Measurements from ENCODE around the gene MS4A15.
"Not testable (repeated sequence)": the region's sequence is repeated elsewhere in the genome, so short reads cannot be mapped to it uniquely, and the experiment has no call there.

Gene MS4A15, protein sequence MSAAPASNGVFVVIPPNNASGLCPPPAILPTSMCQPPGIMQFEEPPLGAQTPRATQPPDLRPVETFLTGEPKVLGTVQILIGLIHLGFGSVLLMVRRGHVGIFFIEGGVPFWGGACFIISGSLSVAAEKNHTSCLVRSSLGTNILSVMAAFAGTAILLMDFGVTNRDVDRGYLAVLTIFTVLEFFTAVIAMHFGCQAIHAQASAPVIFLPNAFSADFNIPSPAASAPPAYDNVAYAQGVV
- total RNA-seq, result 0 reads per million in 2 experiments

GRCh38 chr11:60756307-60757032 lies at the start of gene MS4A15:
Gene MS4A15 (plus strand): TSS chr11:60756867. CDS start chr11:60763734, 6,867 bp downstream.
- no peak for DNase-seq (ENCODE audit: low read depth)

DNA sequence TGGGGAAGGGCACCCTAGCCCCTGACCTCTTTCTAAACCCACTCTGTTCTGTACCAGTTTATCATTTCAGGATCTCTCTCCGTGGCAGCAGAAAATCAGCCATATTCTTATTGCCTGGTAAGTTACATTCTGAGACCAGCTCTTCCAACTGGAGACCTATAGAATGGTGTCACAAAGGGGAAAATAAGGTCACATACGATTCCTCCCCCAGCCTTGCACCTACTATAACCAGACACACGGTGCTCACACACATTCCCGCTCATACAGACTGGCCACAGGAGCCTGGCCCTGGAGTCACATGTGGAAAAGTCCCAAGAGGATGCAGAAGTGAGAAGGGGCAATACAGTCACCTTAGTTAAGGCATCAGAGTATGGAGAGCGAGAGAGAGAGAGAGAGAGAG lies 49.7 kb upstream of the MS4A15 start:
- DNase-seq (ENCODE audit: low read depth), result no peak

GRCh38 chr11:60710482-60710881 lies 46.2 kb upstream of the MS4A15 start:
- no peak for DNase-seq (ENCODE audit: low read depth)

DNA sequence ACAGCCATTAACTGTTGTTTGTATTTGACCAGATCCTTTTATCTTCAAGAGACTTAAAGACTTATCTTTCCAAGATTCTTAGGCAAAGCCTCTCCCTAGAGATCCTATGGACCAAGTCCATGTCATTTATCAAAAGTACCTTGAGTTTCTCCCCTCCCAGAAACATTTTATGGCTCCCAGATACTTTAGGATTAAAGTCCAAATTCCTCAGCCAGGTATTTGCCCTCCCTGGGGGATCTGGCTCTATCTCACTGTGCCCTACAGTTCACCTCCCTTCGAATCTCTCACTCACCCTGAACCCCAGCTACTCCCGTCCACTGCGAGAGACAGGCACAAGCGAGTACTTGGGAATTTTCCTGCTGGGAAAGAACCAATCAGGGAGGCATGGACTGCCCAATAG lies 45.4 kb upstream of the MS4A15 start:
- DNase-seq (ENCODE audit: low read depth), result no peak

DNA sequence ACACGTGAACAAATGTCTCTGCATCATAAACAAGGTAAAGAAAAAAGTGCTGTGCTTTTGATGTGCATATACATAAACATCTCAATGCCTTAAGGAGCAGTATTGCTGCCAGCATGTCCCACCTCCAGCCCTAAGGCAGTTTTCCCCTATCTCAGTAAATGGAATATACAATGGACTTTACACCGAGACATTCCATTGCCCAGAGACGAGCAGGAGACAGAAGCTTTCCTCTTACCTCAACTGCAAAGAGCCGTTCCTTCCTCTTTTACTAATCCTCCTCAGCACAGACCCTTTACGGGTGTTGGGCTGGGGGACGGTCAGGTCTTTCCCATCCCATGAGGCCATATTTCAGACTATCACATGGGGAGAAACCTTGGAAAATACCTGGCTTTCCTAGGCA lies 43.2 kb upstream of the MS4A15 start:
- not testable (repeated sequence) for DNase-seq (ENCODE audit: low read depth)

DNA sequence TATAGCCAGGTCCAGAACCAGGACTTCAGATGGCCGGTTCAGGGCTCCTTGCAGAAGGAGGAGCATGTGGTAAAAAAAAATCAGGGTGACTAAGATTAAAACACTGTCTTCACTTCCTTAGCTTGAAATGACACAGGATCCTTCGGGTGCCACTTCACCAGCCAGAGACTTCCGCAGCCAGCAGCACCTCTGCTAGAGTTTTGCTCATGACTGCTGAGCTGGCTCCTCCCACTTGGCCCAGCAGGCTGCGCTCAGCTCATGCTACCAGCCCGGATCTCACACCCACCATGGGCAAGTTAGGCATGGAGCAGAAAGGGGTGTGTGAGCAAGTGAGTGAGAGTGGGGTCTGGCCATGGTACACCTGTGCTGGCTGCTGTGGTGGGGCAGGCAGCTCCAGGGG lies 38.7 kb upstream of the MS4A15 start:
- no peak for DNase-seq (ENCODE audit: low read depth)

GRCh38 chr11:60718524-60719316 lies 37.9 kb upstream of the MS4A15 start:
- DNase-seq (ENCODE audit: low read depth), result no peak

- no peak for DNase-seq (ENCODE audit: low read depth)
These were observed 37.3 kb upstream of the MS4A15 start for GRCh38 chr11:60719391-60719790.

DNA sequence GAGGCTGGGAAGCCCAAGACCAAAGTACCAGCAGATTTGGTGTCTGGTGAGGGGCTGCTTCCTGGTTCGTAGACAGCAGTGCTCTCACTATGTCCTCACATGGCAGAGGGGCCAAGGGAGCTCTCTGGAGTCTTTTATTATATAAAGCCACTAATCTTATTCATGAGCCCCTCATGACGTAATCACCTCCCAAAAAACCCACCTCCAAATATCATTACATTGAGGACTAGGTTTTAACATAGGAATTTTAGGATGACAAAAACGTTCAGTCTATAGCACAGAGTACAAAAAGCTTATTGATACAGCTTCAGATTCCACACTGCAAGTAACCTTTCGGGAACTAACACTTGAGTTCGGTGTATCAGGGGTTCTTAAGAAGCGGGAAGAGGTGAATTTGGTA lies 36.2 kb upstream of the MS4A15 start:
- no peak for DNase-seq (ENCODE audit: low read depth)

GRCh38 chr11:60724420-60724819 lies 32.2 kb upstream of the MS4A15 start, which contains the start of gene MS4A18:
Gene MS4A18 (plus strand): TSS chr11:60724720.
- DNase-seq (ENCODE audit: low read depth), result no peak

DNA sequence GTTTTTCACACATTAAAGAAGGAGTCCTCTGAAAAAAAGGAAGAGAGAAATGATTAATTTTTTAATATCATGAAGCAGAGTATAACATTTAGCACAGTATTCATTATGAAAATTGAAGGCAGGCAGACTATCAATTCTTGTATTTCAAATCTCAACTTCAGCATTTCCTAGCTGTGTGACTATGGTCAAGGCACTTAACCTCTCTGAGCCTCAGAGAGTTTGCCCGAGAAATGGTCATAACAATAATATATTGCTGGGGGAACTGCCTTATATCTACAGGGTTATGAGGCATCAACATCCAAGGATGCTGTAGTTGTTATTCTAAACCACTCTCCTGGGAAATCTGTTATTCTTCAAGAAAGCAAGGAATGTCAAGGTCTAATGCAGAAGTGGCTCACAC lies 31.1 kb upstream of the MS4A15 start:
- no peak for DNase-seq (ENCODE audit: low read depth)

DNA sequence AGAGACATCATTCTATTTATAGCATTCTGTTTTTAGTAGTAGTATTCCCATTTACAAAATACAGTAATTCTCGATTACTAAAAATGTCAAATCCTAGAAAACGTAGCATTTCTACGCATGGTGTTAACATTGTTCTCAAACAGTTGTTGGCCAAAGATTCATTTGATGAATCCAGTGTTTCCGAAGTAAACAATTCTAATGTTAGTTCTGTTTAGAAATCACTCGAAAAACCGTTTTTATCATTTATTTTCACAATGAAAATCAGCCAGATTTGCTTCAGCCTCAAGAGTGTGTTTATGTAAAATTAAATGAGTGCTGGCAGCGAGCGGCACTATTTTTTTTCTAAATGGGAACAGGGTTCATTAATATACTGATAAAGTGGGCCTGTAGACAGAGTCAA lies 25.1 kb upstream of the MS4A15 start:
- DNase-seq (ENCODE audit: low read depth), result no peak

GRCh38 chr11:60734279-60734678 lies 22.4 kb upstream of the MS4A15 start:
- DNase-seq (ENCODE audit: low read depth), result no peak

DNA sequence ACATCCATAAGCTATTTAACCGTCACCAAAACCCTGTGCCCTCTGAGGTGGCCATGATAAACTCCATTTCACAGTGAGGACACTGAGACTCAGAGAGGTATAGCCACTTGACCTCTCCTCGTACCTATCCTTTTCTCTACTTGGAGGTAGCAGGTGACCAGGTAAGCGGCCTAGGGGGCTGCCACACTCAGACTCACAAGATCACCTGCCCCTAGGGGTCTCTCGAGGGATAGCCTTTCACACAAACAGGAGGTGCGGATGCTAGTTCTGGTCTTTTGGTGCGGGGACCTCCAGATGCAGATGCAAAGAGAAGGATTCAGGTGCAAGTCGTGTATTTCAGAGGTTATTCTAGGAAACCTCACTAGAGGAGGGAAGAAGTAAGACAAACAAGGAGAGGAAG lies 17.6 kb upstream of the MS4A15 start:
- DNase-seq (ENCODE audit: low read depth), result no peak

GRCh38 chr11:60740573-60740972 lies 16.1 kb upstream of the MS4A15 start:
- no peak for DNase-seq (ENCODE audit: low read depth)

GRCh38 chr11:60741421-60741820 lies 15.2 kb upstream of the MS4A15 start:
- no peak for DNase-seq (ENCODE audit: low read depth)

DNA sequence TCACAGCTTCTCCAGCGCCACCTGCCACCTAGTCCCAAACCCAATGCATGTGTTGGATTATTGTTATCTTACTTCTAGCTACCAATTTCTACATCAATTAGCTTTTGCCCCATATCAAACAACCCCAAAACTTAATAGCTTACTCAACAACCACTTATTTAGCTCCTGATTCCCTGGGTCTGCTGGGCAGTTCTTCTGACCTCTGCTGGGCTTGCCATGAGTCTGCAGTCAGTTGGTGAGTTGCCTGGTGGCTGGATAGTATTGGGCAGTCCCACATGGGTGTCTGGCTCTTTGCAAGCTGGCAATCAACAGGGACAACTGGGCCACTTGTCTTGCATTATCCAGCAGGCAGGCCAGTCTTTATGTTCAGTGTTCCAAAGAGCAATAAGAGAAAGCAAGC lies 13.6 kb upstream of the MS4A15 start:
- no peak for DNase-seq (ENCODE audit: low read depth)

- DNase-seq (ENCODE audit: low read depth), result no peak
These were observed 12.6 kb upstream of the MS4A15 start for GRCh38 chr11:60744114-60744513.

DNA sequence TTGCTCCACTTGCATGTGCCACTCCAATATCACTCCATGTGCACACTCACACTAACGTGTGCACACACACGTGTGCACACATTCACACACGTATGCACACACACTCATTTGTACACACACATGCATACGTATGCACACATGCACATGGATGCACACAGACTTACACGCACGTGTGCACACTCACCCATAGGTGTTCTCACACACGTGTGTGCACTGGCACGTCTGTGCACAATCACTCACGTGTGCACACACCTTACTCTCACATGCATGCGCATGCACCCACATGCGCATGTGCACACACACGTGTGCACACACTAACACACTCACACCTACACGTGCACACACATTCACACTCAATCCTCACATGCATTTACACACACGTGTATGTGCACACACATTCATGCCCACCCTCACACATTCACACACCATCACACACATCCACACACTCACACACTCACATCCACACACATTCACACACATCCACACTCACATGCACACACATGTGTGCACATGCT lies 9.3 kb upstream of the MS4A15 start:
- no peak for DNase-seq (ENCODE audit: low read depth)

GRCh38 chr11:60748225-60748624 lies 8.4 kb upstream of the MS4A15 start:
- no peak for DNase-seq (ENCODE audit: low read depth)

GRCh38 chr11:60748821-60749220 lies 7.8 kb upstream of the MS4A15 start:
- no peak for DNase-seq (ENCODE audit: low read depth)

GRCh38 chr11:60750911-60751310 lies 5.8 kb upstream of the MS4A15 start:
- no peak for DNase-seq (ENCODE audit: low read depth)

DNA sequence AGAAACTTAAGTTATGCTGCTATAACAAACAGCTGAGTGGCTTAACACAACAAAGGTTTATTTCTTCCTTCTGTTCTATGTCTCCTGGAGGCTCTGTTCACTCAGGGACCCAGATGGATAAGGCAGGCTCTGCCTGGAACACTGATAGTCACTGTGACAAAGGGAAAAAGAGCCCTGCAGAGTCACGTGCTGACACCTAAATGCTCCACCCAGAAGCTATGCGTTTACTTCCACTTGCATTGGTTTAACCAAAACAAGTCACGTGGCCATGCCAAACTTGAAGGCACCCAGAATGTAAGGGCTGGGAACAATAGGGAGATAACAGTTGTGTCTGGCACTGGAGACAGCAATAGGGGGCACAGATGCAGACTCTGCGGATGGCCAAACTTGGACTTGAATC lies 3.4 kb upstream of the MS4A15 start:
- DNase-seq (ENCODE audit: low read depth), result no peak

Data from T follicular helper cell (primary cell).